Cardiac fibroblast (primary cell): ENCODE measurements around the gene CLASRP.

ENCODE experiments used
- DNase-seq, 2 donors: peaks; one replicate each; pipeline versions ENCODE4 v3.0.0 to v3.0.0-alpha.2; 2010; ENCODE audit warnings: low read depth in 2 of 2
- H3K4me3 ChIP-seq, 2 donors: replicated peaks in 1 of 2; 1 replicate in 1 of 2; 2 replicates in 1 of 2; pipeline ENCODE4 v1.5.1; 2011; ENCODE audit warnings: low read depth in 2 of 2, low read length in 2 of 2, mild to moderate bottlenecking in 2 of 2, moderate library complexity in 1 of 2
- TF ChIP-seq, protein P1 (sequence below): IDR thresholded peaks from one replicate; pipeline ENCODE4 v1.5.1; 2011; ENCODE audit warnings: low read depth, mild to moderate bottlenecking, low read length, inconsistent platforms

CLASRP gene, protein sequence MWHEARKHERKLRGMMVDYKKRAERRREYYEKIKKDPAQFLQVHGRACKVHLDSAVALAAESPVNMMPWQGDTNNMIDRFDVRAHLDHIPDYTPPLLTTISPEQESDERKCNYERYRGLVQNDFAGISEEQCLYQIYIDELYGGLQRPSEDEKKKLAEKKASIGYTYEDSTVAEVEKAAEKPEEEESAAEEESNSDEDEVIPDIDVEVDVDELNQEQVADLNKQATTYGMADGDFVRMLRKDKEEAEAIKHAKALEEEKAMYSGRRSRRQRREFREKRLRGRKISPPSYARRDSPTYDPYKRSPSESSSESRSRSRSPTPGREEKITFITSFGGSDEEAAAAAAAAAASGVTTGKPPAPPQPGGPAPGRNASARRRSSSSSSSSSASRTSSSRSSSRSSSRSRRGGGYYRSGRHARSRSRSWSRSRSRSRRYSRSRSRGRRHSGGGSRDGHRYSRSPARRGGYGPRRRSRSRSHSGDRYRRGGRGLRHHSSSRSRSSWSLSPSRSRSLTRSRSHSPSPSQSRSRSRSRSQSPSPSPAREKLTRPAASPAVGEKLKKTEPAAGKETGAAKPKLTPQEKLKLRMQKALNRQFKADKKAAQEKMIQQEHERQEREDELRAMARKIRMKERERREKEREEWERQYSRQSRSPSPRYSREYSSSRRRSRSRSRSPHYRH

GRCh38 chr19:45038931-45039893 lies at the start of gene CLASRP:
TSS of gene CLASRP (plus strand) at chr19:45039045. CDS start at chr19:45040213, 1,168 bp downstream.
- TF ChIP-seq, protein P1, sequence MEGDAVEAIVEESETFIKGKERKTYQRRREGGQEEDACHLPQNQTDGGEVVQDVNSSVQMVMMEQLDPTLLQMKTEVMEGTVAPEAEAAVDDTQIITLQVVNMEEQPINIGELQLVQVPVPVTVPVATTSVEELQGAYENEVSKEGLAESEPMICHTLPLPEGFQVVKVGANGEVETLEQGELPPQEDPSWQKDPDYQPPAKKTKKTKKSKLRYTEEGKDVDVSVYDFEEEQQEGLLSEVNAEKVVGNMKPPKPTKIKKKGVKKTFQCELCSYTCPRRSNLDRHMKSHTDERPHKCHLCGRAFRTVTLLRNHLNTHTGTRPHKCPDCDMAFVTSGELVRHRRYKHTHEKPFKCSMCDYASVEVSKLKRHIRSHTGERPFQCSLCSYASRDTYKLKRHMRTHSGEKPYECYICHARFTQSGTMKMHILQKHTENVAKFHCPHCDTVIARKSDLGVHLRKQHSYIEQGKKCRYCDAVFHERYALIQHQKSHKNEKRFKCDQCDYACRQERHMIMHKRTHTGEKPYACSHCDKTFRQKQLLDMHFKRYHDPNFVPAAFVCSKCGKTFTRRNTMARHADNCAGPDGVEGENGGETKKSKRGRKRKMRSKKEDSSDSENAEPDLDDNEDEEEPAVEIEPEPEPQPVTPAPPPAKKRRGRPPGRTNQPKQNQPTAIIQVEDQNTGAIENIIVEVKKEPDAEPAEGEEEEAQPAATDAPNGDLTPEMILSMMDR, result no peak
- peak; percentile 89 to 95 for DNase-seq
- peak within 1 kb of the TSS; percentile 85 to 100 for H3K4me3 ChIP-seq

GRCh38 chr19:44990459-44990858 lies 48.4 kb upstream of the CLASRP start:
- no peak overlapping the region for H3K4me3 ChIP-seq
- TF ChIP-seq, protein P1, result no peak

GRCh38 chr19:44990966-44991365 lies 47.9 kb upstream of the CLASRP start:
- no peak for DNase-seq
- H3K4me3 ChIP-seq, result no peak overlapping the region
- TF ChIP-seq, protein P1, result no peak

More at GRCh38 chr19:44990459-44990858, 48.4 kb upstream of the CLASRP start:
- DNase-seq, result no peak

DNA sequence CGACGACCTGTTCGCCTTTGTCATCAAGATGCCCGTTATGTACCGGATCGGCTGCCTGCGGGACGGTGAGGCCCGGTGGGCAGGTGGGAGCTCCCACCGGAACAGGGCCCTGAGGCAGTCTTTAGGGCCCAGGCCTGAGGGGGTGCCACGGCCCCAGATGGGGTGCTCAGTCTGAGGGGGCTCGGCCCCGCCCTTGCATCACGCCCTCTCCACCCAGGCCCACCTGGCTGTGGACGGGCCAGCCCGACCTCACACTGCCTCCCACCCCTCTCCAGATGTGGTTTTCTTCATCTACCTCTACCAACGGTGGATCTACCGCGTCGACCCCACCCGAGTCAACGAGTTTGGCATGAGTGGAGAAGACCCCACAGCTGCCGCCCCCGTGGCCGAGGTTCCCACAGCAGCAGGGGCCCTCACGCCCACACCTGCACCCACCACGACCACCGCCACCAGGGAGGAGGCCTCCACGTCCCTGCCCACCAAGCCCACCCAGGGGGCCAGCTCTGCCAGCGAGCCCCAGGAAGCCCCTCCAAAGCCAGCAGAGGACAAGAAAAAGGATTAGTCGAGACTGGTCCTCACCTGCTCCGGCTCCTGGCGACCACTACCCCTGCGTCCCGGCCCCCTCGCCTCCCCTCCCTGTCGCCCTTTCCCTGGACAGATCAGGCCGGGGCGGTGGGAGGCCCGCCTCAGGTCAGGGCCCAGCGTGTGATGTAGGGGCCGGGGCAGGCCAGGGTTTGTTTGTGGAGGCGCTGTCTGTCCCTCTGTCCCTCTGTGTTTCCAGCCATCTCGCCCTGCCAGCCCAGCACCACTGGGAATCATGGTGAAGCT lies 46.3 kb upstream of the CLASRP start:
- no peak for DNase-seq
- no peak overlapping the region for H3K4me3 ChIP-seq
- TF ChIP-seq, protein P1, result no peak

GRCh38 chr19:44993526-44993925 lies 45.3 kb upstream of the CLASRP start:
- no peak overlapping the region for H3K4me3 ChIP-seq
- TF ChIP-seq, protein P1, result no peak
- DNase-seq, result no peak
